GM18870 (cell line): ENCODE results near the gene KLHL26.
"Not testable (repeated sequence)": the region's sequence is repeated elsewhere in the genome, so short reads cannot be mapped to it uniquely, and the experiment has no call there.

Experiments used
- ATAC-seq: cut with Tn5 transposase; IDR thresholded peaks from one replicate; pipeline ENCODE4 v1.9.1; 2021; ENCODE audit warnings: moderate library complexity; ENCODE audit not compliant: unreplicated experiment

KLHL26 gene

DNA sequence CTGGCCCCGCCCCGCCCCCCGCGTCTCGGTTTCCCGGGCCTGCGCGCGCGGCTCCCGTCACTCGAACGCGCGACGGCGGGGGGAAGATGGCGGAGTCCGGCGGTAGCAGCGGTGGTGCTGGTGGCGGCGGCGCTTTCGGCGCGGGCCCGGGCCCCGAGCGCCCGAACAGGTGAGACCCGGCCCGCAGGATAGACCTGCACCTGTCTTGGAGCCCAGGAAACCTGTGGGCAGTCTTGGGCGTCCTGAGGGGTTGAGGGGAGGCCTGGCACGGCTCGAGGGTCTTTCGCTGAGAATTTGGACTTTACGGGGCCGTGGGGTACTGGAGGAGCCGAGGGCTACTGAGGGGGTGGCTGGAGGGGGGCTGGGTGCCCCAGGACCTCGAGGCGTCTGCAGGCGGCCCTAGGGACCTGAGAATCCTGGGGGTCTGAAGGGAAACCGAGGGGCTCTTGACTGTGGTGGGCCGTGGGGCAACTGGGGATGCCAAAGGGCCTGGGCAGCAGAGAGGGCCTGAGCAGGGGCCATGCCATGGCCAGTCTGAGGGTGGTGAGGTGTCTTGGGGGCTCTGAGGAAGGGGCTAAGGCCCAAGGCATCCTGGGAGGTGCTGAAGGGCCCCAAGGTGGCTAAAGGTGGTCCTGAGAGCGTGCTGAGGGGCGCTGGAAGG lies at the start of gene KLHL26:
KLHL26 (plus strand) TSS at position 60 of the 661 bp plus-strand sequence; CDS start at position 87, 27 bp downstream.
- ATAC-seq, result no peak

GRCh38 chr19:18587561-18587960 lies 49.3 kb upstream of the KLHL26 start:
- ATAC-seq, result no peak

DNA sequence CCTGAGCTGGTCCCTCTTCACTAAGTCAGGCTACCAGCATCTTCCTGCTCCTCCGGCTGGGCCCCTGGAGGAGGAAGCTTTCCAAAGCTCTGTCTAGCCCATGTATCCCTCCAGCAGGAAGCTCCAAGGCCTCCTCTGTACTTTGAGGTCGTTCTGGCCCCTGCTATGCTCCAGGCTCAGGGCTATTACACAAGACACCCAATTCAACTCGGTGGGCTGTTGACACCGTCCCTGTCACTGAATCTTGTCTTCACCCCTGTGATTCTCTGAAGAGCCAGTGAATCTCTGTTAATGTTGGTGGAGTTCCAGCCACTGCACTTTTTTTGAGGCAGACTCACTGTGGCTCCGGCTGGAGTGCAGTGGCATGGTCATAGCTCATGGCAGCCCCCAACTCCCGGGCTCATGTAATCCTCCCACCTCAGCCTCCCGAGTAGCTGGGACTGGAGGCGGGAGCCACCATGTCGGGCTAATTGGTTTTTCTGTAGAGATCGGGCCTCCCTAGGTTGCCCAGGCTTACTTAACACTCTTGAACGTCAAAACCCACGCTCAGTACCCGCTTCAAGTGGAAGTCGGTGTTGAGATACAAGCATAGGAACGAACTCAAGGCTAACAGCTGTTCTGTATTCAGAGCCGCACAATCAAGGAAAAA lies 48.7 kb upstream of the KLHL26 start:
- ATAC-seq, result no peak

DNA sequence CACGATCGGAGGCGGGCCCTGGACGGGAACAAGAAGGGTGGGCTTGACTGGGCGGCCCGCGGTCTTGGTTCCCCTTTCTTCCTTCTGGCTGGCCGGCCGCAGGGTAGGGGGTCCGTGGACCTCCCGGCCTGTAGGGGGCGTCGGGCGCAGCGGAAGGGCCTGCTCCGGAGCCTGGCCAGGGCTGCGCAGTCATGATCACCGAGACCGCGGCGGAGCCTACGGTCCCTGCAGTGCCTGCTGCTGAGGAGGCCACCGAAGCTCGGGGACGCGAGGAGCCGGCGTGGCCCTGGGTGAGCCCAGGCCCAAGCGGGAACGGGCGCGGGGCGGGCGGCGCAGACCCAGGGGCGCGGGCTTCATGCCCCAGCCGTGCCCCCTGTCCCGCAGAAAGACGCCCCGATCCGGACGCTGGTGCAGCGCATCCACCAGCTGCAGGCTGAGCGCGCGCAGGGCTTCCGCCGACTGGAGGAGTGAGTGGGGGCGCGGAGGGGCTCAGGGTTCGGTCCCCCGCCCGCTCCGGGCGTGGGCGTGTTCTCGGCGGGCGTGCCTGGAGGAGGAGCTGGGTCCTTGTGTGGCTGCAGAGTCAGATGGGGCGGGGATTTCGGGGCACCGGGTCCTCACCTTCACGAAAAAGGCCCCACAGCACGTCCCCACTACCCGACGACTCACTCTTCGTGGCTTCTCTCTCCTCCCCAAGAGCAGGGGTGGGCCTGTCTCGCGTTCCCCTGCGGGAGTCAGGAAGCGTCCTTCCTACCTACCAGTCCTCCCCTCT lies 48.0 kb upstream of the KLHL26 start, which contains the start of gene REX1BD:
REX1BD (plus strand) TSS at position 188 of the 769 bp plus-strand sequence; CDS start at position 192, 4 bp downstream.
- no peak for ATAC-seq

DNA sequence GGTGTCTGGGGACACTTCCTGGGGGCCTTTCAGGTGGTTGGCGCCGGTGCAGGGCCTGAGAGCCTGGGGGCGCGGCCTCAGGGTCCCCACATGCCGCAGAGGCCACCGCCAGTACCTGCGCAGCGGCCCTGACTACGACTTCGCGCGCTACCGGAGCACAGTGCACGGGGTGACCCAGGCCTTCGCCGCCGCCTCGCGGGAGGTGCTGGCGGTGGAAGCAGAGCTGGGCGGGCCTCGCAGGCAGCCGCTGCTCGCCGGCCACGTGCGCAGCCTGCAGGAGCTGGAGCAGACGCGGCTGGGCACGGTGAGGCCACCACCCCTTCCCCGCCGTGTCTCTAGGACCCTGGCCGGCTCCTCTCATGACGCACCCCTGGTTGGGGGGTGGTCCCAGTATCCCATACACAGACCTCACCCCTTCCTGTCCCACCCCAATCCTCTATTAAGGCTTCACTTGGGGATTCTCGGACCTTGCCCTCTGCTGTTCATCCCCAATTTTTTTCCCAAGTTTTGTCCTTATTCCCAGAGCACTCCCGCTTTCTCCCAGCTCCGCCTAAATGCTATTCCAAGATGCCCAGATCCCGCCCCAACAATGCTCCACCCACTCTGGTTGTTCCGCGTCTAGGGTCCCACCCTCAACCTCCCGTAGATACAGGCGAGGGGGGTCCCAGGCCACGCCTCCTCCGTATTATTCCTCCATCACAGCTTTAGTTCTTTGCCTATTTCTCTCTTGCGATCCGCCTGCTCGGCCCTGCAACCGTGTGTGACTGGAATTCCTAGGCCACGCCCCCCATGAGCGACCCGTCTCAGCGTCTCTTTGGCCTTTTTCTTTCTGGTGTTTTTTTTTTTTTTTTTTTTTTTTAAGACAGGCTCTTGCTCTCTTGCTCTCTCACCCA lies 47.2 kb upstream of the KLHL26 start:
- ATAC-seq, result no peak

- no peak for ATAC-seq
These were observed 46.3 kb upstream of the KLHL26 start for GRCh38 chr19:18590273-18591272.

- no peak for ATAC-seq
These were observed 45.0 kb upstream of the KLHL26 start for GRCh38 chr19:18591735-18592385.

- not testable (repeated sequence) for ATAC-seq
These were observed 44.1 kb upstream of the KLHL26 start for GRCh38 chr19:18592732-18593131.

DNA sequence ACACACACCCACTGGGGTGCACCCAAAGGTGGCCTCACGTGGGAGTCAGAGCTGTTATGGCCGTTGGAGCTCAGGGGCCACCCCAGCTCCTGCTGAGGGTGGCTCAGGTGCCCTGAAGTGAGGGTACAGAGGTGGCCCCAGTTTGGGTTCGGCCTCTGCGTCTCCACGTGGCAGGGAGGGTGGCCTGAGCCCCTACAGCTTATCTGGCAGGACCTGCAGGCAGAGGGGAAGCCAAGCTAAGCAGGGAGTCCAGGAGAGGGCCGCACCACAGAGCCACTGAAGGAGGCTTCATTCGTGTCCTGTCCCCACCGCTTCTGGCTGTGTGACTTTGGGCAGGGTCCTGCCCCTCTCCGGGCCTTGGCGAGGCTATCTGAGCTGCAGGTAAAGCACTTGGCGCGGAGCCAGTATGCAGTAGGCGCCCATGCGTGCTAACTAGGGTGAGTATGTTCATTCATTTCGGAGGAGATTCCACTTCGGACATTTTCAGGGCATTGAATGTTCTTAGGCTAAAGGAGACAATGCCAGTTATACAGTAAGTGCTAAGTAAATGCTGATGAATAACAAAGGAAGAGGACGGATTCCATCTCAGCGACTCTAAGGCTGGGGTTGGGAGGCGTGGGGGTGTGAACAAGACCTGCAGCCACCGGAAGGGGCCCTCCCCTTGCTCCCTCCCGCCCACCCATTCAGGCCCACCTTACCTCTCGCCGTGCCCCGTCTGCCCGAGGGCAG lies 43.3 kb upstream of the KLHL26 start:
- no peak for ATAC-seq

DNA sequence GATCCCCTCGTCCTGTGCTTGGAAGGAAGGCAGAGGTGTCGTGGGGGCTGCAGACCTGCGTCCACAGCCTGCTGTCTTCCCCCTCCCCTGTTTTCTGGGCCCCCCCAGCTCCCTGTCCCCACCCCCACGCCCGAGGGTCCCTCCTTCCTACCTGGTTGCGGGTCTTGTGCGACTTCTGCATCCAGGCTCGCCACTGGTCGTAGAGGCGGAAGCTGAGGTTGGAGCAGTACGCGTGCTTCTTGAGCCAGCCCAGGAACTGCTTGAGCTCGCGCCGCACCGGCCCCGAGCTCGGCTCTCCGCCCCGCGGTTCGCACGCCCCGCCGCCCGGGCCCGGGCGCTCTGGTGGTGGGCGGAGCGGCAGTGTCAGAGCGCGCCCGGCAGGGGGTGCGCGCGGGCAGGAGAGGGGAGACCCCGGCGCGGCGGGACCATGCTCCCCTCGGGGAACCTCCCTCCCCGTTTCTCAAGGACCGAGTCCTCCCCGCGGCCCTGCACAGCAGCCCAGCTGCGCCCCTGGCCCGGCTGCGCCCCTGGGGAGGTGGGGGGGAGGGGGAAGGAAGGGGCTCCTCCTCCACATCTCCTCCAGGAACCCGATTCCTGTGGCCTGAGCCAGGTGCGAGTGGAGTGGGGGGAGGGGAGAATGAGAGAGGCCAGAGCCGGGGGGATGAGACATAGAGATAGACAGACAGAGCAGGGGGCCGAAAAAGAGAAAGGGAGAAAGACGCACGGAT lies 42.6 kb upstream of the KLHL26 start:
- no peak for ATAC-seq

DNA sequence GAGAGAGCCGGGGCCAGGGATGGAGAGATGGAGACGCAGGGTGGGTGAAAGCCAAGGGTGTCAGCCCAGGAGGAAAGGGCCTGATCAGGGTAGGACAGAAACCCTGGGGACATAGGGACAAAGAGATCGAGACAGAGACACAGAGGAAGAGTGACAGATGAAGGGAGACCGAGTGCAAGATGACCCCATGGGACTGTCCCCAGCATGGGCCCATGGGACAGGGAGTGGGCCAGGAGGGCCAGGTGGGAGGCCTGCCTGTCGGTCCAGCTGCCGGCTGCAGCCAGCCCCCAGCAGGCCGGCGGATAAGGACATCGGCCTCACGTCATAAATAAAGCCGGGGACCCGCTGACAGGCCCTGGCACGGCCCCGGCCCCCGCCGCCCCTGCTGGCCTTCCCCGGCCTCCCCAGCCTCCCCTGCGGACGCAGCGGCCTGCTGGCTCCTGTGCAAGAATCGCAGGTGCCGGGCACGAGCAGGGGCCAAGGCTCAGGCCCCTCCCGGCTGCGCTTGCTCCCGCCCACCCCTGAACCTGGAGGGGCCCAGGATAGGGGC lies 41.9 kb upstream of the KLHL26 start:
- ATAC-seq, result no peak

DNA sequence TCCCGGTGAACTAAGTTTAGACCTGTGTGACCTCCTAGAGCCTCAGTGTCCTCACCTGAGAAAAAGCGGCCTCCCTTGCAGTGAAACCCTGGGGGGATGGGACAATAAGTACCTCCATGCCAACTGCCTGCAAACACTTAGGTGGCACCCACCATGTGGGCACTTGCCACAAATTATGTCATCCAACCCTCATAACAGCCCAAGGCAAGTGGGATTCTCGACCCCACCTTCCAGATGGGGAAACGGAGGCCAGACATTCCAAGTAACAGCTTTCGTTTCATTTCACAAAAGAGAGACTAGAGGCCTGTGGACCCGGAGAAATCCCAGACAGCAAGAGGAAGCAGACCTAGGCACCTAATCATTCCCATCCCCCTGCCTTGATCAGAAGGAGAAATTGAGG lies 41.4 kb upstream of the KLHL26 start:
- no peak for ATAC-seq

DNA sequence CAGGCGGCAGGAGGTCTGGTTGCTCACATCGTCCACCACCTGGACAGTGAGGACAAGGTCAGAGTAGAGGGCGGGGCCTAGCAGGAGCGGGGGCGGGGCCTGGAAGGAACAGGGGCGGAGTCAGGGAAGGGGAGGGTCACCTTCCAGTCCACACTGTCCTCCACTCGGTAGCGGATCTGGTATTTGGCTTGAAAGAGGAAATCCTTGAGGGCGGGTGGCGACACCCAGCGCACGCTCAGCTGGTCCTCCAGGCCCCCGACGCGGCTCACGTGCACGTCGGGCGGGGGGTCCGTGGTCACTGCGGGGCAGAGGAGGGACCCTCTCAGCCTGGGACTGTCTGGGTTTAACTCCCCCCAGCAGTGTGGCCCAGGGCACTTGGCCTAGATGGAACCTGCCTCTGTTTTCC lies 40.1 kb upstream of the KLHL26 start:
- ATAC-seq, result no peak

DNA sequence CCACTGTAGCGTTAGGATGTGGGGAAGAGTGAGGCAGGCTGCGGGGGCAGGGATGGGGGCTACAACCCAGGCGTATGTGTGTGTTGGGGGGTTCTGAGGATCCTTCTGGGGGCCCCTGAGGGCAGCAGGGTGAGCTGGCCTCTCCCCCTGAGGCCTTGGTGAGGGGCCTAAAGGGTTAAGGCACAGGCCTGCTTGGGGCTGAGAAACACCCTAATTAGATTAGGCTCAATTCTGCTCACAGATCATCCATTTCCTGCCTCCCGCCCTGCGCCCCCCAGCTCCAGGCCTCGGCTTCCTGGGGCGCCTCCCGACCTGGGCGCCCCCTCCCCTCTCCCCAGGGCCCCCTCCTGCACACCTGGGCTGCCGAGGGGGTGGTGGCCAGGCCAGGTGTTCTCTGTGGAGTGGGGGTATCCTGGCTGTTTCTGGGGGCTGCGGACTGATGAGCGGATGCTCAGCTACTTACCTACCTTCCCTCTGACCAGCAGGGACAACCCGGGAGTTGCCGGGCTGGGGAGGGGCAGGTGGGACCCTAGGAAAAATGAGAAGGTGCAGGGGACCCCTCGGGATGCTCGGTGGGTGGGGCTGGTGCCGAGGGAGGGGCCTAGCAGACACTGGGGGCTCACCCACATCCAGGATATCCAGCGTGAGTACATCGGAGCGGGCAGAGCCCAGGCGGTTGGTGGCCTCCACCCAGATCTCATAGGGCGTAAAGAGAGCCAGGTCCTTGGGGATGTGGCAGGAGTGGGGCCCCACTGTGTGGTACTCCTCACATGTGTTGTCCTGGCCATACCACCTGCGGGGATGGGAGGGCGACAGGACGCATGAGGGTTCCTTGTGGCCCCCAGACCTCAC lies 38.8 kb upstream of the KLHL26 start:
- no peak for ATAC-seq

GRCh38 chr19:18599485-18599884 lies 37.3 kb upstream of the KLHL26 start:
- no peak for ATAC-seq

GRCh38 chr19:18600692-18601397 lies 36.0 kb upstream of the KLHL26 start:
- ATAC-seq, result not testable (repeated sequence)
